GM18861 (cell line): Measurements from ENCODE around the gene KCNQ2.
A peak's percentile ranks its signal among the peaks of the same experiment; 100 is the strongest.
"Not testable (repeated sequence)": the region's sequence is repeated elsewhere in the genome, so short reads cannot be mapped to it uniquely, and the experiment has no call there.

Experiments
- ATAC-seq: cut with Tn5 transposase; IDR thresholded peaks from one replicate; pipeline ENCODE4 v1.9.1; 2021; ENCODE audit not compliant: unreplicated experiment

KCNQ2 gene

DNA sequence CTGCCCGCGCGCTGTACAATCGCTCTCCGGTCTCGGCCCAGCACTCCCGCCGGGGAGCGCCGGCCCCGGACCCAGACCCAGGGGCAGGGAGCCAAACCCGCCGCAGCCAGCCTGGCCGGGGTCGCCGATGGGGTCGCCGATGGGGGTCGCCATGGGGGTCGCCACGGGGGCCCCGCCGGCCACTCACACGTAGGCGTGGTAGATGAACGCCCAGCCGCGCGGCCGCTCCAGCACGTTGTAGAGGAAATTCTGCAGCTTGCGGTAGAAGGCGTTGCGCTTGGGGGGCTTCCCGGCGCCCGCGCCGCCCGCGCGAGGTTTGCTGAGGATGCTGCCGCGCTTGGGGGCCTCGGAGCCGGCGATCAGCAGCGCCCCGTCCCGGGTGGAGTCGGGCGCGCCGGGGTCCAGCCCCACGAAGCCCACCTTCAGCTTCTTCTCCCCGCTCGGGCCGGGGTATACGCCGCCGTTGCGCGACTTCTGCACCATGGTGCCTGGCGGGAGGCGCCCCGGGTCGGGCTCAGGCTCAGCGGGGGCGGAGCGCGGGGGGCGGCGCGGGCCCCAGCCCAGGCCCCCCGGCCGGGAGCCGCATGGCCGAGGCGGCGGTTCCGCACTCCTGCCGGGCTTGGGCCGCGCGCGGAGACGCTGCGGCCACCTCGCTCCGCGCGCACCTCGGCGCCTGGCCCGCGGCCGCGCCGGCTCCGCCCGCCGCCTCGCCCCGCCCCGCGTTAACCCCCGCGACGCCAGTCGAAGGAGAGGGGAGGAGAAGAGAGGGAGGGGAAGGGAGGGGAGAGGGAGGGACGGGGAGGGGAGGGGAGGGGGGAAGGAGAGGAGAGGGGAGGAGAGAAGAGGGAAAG lies at the start of gene KCNQ2:
TSS of gene KCNQ2 (minus strand) at position 675 of the 851 bp plus-strand sequence. CDS start at position 483, 192 bp downstream.
- ATAC-seq, result no peak

- ATAC-seq, result no peak
Measured at GRCh38 chr20:63521602-63522001, 49.1 kb upstream of the KCNQ2 start.

GRCh38 chr20:63520934-63521601 lies 48.6 kb upstream of the KCNQ2 start:
- ATAC-seq, result peak; percentile 29

- peak; percentile 53 for ATAC-seq
Measured at GRCh38 chr20:63520504-63520933, 48.1 kb upstream of the KCNQ2 start, which contains the start of gene PPDPF. Gene PPDPF, plus strand, starts transcription at chr20:63520765. Its CDS starts 544 bp downstream, at chr20:63521309.

GRCh38 chr20:63519668-63520503 lies 47.4 kb upstream of the KCNQ2 start:
- ATAC-seq, result peak; percentile 31

- ATAC-seq, result no peak
Measured at GRCh38 chr20:63518946-63519667, 46.7 kb upstream of the KCNQ2 start.

DNA sequence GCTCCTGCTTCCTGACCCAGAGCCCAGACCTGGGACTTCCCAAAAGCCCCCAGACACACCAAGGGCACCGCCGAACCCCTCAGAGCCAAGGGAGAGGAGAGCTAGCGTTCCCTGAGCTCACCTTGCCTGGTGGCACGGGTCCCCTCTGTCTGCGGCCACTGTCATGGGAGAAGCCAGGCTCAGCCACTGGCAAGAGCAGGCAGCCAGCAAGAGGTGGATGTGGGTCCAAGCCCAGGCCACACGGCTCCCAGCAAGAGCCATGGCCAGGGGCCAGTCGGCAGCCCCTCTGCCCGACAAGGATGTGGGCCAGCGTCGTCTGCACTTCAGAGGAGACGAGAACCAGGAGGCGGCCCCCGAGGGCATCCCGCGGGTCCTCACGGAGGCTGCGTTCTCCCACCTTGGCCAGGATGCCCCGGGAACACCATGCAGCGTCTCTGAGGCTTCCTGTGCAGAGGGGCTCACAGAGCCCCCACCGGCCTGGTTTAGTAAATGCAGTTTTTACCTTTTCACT lies 46.0 kb upstream of the KCNQ2 start:
- no peak for ATAC-seq

DNA sequence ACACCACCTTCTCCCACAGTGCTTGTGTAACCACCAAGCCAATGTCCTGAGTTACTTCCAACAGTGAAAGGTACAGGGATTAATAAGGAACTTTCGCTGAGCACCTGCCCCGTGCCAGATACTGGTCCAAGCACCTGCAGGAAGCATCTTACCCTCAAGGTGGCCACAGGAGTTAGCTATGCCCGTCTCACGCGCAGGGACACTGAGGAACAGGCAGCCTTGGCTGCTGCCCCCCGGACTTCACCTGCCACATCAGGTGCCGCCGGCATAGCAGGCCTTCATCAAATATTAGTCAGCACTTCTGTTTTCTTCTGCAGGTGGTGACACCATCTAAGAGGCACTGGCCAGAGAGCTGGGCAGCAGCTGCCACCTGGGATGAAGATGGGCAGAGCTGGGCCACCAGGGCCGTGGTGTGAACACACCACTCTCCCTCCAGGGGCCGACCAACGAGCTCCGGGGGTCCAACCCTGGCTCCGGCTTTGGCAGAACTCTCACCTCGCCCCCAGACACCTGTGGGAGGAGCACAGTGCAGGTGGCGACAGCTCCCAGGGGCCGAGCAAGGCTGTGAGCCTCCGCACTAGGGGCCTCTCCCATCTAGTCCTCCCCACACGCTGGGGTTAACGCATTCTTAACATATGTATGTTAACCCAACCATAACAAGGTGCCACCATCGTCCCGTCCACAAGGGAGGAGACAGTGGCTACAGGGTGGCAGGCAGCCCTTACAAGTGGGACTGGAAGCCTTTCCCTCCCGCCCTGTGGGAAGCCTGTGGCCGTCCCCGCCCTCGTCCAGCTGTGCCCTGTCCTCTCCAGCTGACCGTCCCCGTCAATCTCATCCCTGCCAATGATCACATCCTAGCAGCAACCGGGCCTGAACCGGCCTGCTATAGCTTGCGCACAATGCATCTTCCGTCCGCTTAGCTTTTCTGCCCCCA lies 45.2 kb upstream of the KCNQ2 start:
- ATAC-seq, result no peak

DNA sequence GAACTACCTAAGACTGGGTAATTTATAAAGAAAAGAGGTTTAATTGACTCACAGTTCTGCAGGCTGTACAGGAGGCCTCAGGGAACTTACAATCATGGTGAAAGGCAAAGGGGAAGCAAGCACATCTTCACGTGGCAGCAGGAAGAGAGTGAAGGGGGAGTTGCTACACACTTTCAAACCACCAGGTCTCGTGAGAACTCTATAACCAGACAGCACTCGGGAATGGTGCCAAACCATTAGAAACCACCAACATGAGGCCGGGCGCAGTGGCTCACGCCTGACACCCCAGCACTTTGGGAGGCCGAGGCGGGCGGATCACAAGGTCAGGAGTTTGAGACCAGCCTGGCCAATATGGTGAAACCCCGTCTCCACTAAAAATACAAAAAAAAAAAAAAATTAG lies 42.1 kb upstream of the KCNQ2 start:
- ATAC-seq, result not testable (repeated sequence)

- no peak for ATAC-seq
Measured at GRCh38 chr20:63513207-63513606, 40.8 kb upstream of the KCNQ2 start.

- ATAC-seq, result no peak
Measured at GRCh38 chr20:63509088-63509564, 36.7 kb upstream of the KCNQ2 start.

GRCh38 chr20:63508072-63508768 lies 35.8 kb upstream of the KCNQ2 start:
- ATAC-seq, result no peak

DNA sequence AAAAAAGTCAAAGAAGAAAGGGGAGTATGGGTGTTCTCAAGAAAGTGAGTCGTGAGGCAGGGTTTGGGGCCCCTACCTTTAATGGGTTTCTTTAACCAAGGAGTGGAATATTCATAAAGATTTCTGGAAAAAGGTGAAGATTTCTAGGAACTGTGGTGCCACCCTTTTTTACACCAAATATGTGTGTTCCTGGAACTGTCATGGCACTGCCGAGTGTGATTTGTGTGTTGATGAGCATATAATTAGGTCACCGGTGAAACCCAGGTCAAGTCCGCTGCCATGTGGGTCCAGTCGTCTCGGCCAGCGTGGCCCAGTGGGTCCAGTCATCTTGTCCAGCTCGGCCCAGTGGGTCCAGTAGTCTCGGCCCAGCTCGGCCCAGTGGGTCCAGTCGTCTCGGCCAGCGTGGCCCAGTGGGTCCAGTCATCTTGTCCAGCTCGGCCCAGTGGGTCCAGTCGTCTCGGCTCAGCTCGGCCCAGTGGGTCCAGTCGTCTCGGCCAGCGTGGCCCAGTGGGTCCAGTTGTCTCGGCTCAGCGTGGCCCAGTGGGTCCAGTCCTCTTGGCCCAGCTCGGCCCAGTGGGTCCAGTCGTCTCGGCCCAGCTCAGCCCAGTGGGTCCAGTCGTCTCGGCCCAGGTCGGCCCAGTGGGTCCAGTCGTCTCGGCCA lies 34.8 kb upstream of the KCNQ2 start:
- ATAC-seq, result no peak

DNA sequence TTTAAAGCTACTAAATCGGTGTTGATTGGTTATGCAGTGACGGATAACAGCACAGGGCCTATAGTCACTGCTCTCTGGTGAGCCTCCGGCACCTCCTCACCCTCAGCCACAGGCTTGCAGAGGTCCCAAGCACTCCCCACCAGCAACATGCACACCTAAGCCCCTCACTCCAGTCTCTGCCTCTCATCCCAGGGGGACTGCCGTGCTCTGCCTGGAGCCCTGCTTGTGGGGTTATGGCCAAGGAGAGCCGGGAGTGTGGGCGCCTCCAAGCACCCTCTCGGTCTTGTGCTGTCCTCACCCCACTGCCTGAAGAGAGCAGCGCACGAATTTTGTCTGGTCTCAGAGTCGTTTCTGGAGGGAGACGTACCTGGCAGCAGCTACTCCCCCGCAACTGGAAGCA lies 33.3 kb upstream of the KCNQ2 start:
- ATAC-seq, result no peak

DNA sequence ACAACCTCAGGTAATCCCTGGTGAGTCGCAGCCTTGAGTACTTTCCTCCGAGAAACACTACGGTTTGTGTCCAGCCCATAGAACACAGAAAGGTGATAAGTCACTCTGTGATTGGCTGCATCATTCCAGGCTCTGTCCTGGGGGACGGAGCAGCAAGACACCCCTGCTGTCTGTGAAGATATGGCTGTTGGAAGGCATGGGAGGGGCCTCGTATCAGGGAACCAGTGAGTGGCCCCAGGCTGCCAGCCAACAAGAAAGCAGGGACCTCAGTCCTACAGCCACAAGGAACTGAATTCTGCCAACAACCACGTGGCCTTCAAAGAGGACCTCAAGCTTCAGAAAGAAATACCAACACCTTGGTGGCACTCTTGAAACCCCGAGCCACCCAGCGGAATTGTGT lies 32.8 kb upstream of the KCNQ2 start:
- no peak for ATAC-seq

- no peak for ATAC-seq
Measured at GRCh38 chr20:63504642-63505041, 32.2 kb upstream of the KCNQ2 start.

- no peak for ATAC-seq
Measured at GRCh38 chr20:63503524-63503923, 31.1 kb upstream of the KCNQ2 start.

- ATAC-seq, result no peak
Measured at GRCh38 chr20:63502671-63503172, 30.3 kb upstream of the KCNQ2 start.
